HG03097 (cell line): ENCODE results near the gene FOXO1.

Experiments
- ATAC-seq: cut with Tn5 transposase; IDR thresholded peaks from one replicate; pipeline ENCODE4 v1.9.1; 2021; ENCODE audit not compliant: unreplicated experiment, low FRiP score

The FOXO1 gene

DNA sequence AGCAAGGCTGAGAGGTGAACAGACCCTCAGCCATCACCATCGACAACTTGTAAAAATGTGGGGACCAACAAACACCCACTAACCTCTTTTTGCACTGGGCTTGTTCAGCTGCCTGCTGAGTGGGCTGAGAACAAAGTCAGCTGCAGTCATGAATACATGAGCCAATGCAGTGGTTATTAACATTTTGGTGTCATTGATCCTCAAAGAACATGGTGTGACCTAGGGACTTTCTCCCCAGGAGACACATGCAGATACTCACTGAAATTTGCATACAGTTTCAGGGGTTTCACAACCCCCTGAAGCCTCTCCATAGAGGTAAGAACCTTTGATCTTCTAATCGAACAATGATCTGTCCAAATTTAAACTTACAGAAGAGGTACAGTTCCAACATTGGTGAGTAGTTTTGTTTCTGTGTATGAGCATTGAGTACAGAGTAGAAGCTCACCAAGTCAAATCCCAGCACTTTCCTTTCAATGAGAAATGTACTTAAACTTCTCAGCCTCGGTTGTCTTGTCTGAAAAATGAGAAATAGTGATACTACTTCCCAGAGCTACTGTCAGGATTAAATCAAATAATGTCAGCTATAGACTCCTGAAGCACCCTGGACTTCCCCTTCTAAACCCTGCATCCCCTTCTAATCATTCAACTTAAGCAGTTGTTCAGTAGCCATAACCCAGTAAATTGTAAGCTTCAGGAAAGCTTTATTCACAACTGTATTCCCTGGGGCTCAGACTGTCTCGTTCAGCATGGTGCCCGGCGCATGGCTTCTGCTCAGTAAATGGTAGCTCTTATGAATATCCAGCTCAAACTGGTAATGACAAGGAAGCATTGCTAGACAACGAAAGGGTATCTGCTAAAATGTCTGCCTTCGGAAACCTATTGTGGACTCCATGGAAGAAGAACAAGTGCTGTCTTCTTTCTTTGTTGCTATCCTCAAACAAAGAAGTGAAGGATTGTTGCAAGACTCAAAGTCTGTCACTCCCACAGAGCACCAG is 148.7 kb downstream of the FOXO1 start:
- ATAC-seq: peak; percentile 71

DNA sequence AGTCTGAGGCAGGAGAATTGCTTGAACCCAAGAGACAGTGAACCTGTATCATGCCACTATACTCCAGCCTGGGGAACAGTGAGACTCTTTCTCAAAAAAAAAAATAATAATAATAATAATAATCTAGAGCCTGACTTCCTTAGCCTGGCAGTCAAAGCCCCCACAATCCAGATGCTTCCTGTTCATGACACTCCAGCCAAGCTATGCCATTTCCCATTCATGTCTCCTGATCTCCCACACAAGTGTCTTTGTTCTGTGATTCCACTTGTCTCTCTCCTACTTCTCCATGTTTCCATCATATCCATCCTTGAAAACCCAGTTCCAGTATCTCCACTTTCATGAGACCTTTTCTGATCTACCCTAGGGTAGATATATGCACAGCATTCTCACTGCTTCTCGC is 150.7 kb downstream of the FOXO1 start:
- no peak for ATAC-seq

DNA sequence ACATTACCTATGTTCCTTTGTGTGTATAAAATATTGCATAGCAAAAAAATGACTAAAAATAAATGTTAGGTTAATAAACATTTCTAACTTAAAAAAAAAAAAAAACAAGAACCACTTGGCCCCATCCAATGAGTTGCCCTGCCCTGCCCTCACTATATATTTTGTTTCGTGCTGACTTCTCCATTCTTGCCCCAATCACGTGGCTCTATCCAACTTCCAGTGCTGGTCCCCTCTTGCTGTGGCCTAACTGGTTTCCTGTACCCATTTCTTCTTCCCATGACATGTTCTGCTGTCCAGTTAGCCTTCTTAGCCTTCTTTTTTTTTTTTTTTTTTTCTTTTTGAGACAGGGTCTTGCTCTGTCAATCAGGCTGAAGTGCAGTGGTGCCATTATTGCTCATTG is 151.6 kb downstream of the FOXO1 start:
- ATAC-seq: no peak

DNA sequence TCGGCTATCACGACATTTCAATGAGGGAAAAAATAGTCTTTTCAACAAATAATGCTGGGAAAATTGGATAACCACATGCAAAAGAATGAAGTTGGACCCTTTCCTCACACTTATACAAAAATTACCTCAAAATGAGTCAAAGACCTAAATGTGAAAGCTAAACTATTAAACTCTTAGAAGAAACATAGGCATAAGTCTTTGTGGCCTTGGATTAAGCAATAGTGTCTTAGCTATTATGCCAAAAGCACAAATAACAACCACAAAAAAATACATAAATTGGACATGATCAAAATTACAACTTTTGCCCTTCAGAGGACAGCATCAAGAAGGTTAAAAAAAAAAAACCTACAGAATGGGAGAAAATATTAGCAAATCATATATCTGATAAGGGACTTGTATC is 156.6 kb downstream of the FOXO1 start:
- no peak for ATAC-seq

DNA sequence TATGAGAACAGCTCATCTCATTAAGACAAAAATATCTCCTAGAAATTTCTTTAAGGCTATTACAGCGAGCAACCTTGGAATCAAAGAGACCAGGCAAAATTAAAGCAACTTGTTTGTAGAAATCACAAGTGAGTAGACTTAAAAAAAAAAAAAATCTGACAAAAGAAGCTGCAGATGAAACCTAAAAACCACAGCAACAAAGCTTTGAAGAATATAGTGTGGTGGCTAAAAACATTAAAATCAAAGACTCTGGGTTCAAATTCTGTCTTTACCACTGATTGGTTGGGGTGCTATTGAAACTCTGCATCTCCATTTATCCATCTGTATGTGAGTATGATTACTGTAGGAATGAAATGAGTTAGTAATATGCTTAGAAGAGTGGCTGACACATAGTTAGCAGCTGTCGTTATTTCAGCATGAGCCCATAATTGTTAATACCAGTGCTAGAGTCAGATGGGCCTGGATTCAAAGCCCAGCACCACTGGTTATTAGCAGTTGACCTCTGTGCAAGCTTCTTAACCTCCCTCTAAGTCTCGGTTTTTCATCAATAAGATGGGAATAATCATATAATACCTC is 157.6 kb downstream of the FOXO1 start:
- no peak for ATAC-seq

DNA sequence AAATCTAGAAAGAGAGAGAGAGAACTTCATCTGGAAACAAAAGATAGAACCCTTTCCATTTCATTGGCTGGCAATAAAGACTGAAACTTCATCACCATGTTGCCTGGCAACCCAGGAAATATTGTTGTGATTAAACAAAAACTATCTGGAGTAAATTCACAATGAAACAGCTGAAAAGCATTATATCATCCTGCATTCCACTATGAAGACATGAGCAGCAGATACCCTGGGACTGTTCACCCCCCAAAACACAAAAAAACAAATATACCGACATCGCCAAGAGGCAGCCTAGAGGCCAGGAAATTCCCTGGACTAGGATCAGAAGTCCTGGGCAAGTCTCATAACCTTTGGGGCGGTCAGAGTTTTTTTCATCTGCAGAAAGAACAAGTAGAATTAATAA is 158.3 kb downstream of the FOXO1 start:
- no peak for ATAC-seq

DNA sequence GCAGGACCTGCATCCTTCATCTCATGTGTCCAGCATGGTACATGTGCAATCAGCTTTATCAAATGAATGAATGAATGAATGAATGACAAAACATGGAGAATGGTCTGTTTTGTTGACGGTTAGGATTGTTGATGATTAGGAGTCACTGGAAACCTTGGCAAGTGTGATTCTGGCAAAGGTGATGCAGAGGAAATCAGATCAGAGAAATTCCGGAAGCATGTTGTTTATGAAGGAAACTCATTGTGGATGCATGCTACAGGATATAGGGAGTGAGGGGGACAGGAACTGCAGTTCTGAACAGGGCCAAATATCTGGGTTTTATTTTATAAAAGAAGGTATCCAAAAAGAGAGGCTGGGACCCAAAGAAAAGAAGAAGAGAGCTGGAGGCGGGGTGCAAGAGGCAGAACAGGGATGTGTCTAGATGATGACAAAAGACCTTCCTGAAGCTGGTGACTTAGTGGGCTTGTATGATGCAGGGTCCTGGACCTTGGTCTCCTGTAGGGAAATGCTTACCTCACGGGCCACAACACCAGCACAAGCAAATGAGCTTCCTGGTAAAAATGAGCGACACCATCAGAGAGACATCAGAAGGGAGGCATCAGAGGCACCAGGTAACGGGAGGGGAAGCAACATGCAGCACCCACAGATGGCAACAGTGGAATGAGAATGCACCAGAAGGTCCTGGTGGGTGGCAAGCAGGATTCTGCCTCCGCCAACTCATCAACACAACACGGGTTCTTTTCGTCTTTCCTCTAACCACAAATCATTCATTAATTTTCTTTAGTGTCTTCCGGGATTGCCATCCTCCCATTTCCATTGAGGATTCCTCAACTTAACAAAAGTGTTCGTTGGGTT is 159.6 kb downstream of the FOXO1 start:
- ATAC-seq: no peak
